Measurements from ENCODE around the gene AMER2.

GRCh38 chr13:25207291-25207810 is 35.3 kb upstream of the AMER2 start:
- TF ChIP-seq CTCF (IDR thresholded peaks at IDR 0.05) = no peak
- no peak for TF ChIP-seq ZFX (IDR thresholded peaks at IDR 0.05; ENCODE audit: borderline replicate concordance)
